H1 (cell line): ENCODE results near the gene PDE9A. TPM values are rescaled to one million over a fixed set of nuclear protein-coding genes. Genes with fewer than 3 reads are reported as not detected.

Experiments used
- CTCF ChIA-PET: fragments of 300-600 bp; sonication (Branson Sonifier 250); formaldehyde crosslinking; loops from one replicate; lab custom pipeline; 2021; ENCODE audit not compliant: partially characterized antibody; lab: Charles Lee
- POLR2A ChIA-PET: fragments of 300-600 bp; sonication (Branson Sonifier 250); formaldehyde crosslinking; loops from one replicate; lab custom pipeline; 2021; ENCODE audit warnings: inconsistent platforms; ENCODE audit not compliant: partially characterized antibody; lab: Charles Lee
- DNase-seq, 2 experiments: peaks; one replicate each; pipeline versions ENCODE4 v3.0.0 to v3.0.0-alpha.2; 2010 to 2022; ENCODE audit warnings: low spot score in 2 of 2, low read depth in 1 of 2, mixed read lengths in 1 of 2
- FAIRE-seq: peaks from 2 replicates; lab custom pipeline; 2011; peaks lifted over from hg19 to GRCh38; lab: Jason Lieb, UNC
- H2AFZ ChIP-seq: 2 replicates; pipeline ENCODE4 v1.8.1; 2012; ENCODE audit warnings: low read length, inconsistent platforms
- H2AK5ac ChIP-seq: 2 replicates; pipeline ENCODE4 v1.6.1; 2013; ENCODE audit warnings: low read depth, low read length
- H2BK120ac ChIP-seq: replicated peaks from 2 replicates; pipeline ENCODE3; 2013; ENCODE audit warnings: low read depth, low read length, inconsistent platforms
- H2BK12ac ChIP-seq: 2 replicates; pipeline ENCODE4 v1.6.1; 2013; ENCODE audit warnings: low read depth, low read length
- H2BK15ac ChIP-seq: 2 replicates; pipeline ENCODE4 v1.6.1; 2013; ENCODE audit warnings: low read length
- H2BK20ac ChIP-seq: 2 replicates; pipeline ENCODE4 v1.6.1; 2013; ENCODE audit warnings: low read length
- H2BK5ac ChIP-seq: 2 replicates; pipeline ENCODE4 v1.6.1; 2013; ENCODE audit warnings: low read depth, low read length
- H3K14ac ChIP-seq: 2 replicates; pipeline ENCODE4 v1.6.1; 2013; ENCODE audit warnings: inconsistent platforms; ENCODE audit not compliant: insufficient read length
- H3K18ac ChIP-seq: 2 replicates; pipeline ENCODE4 v1.6.1; 2013; ENCODE audit warnings: low read length; ENCODE audit errors: extremely low read depth
- H3K23ac ChIP-seq: 2 replicates; pipeline ENCODE4 v1.6.1; 2013; ENCODE audit warnings: inconsistent platforms; ENCODE audit not compliant: insufficient read length
- H3K23me2 ChIP-seq: 2 replicates; pipeline ENCODE4 v1.6.1; 2013; ENCODE audit warnings: low read depth, low read length
- H3K27ac ChIP-seq: 2 replicates; pipeline ENCODE4 v1.6.1; 2011; ENCODE audit warnings: low read depth, low read length, inconsistent platforms
- H3K27me3 ChIP-seq, 4 experiments: replicated peaks in 1 of 4; 1 replicate in 1 of 4; 2 replicates in 3 of 4; pipeline versions ENCODE4 v1.6.1 to v1.8.1; 2011 to 2013; ENCODE audit warnings: low read length in 3 of 4, mild to moderate bottlenecking in 3 of 4, inconsistent platforms in 2 of 4, mixed read lengths in 2 of 4, moderate library complexity in 1 of 4; ENCODE audit not compliant: control insufficient read depth in 3 of 4, insufficient read depth in 3 of 4; ENCODE audit errors: extremely low read depth in 1 of 4
- H3K36me3 ChIP-seq, 4 experiments: 2 replicates each; pipeline versions ENCODE4 v1.6.1 to v1.8.1; 2011 to 2013; ENCODE audit warnings: mild to moderate bottlenecking in 4 of 4, low read length in 3 of 4, moderate library complexity in 2 of 4, control low read depth in 1 of 4, inconsistent platforms in 1 of 4; ENCODE audit not compliant: insufficient read depth in 4 of 4, control insufficient read depth in 2 of 4
- H3K4ac ChIP-seq: replicated peaks from 2 replicates; pipeline ENCODE3; 2013; ENCODE audit warnings: low read length, low read depth, mixed read lengths, inconsistent platforms; ENCODE audit not compliant: insufficient read length
- H3K4me1 ChIP-seq, 4 experiments: replicated peaks in 1 of 4; 1 replicate in 1 of 4; 2 replicates in 3 of 4; pipeline versions ENCODE4 v1.6.1 to v1.8.1; 2011 to 2013; ENCODE audit warnings: low read length in 3 of 4, inconsistent platforms in 2 of 4, mixed read lengths in 1 of 4; ENCODE audit not compliant: insufficient read depth in 4 of 4, control insufficient read depth in 3 of 4
- H3K4me2 ChIP-seq, 2 experiments: 2 replicates each; pipeline versions ENCODE4 v1.6.1 to v1.8.1; 2011 to 2013; ENCODE audit warnings: low read depth in 2 of 2, low read length in 2 of 2, control low read depth in 1 of 2, inconsistent platforms in 1 of 2, mild to moderate bottlenecking in 1 of 2; ENCODE audit not compliant: insufficient read depth in 1 of 2
- H3K4me3 ChIP-seq, 4 experiments: fragments of 200-600, 300-600 bp in 1 of 4; sonication (generic), shearing (Covaris generic), sonication (Bioruptor Twin) in 1 of 4; 2 replicates each; pipeline versions ENCODE4 v1.5.1 to v1.8.1; 2011 to 2016; ENCODE audit warnings: low read length in 4 of 4, low read depth in 3 of 4, control low read depth in 2 of 4, inconsistent platforms in 2 of 4, mild to moderate bottlenecking in 2 of 4, mixed read lengths in 1 of 4, moderate library complexity in 1 of 4; ENCODE audit not compliant: insufficient read depth in 2 of 4; ENCODE audit errors: extremely low read depth in 1 of 4
- H3K56ac ChIP-seq: replicated peaks from 2 replicates; pipeline ENCODE3; 2013; ENCODE audit warnings: low read depth, mild to moderate bottlenecking, mixed read lengths, low read length, inconsistent platforms; ENCODE audit not compliant: insufficient read length
- H3K79me1 ChIP-seq: 2 replicates; pipeline ENCODE4 v1.6.1; 2013; ENCODE audit warnings: low read depth, low read length, control low read depth
- H3K79me2 ChIP-seq, 2 experiments: 2 replicates each; pipeline versions ENCODE4 v1.6.1 to v1.8.1; 2012 to 2013; ENCODE audit warnings: low read length in 2 of 2, mild to moderate bottlenecking in 2 of 2, inconsistent platforms in 1 of 2; ENCODE audit not compliant: insufficient read depth in 2 of 2, control insufficient read depth in 1 of 2
- H3K9ac ChIP-seq, 4 experiments: replicated peaks in 1 of 4; 1 replicate in 1 of 4; 2 replicates in 3 of 4; pipeline versions ENCODE4 v1.6.1 to v1.8.1; 2011 to 2013; ENCODE audit warnings: low read depth in 3 of 4, low read length in 3 of 4, control low read depth in 2 of 4, mild to moderate bottlenecking in 2 of 4, moderate library complexity in 2 of 4, inconsistent platforms in 1 of 4; ENCODE audit errors: extremely low read depth in 1 of 4
- H3K9me3 ChIP-seq, 2 experiments: 2 replicates each; pipeline versions ENCODE4 v1.6.1 to v1.8.1; 2012 to 2013; ENCODE audit warnings: mild to moderate bottlenecking in 2 of 2, moderate library complexity in 2 of 2, control low read depth in 1 of 2, inconsistent platforms in 1 of 2, low read depth in 1 of 2, low read length in 1 of 2, mixed read lengths in 1 of 2; ENCODE audit not compliant: insufficient read depth in 2 of 2
- H4K20me1 ChIP-seq, 2 experiments: replicated peaks in 1 of 2; 2 replicates each; pipeline versions ENCODE3 to v1.8.1; 2011 to 2013; ENCODE audit warnings: inconsistent platforms in 2 of 2, low read length in 2 of 2, mild to moderate bottlenecking in 1 of 2; ENCODE audit not compliant: insufficient read depth in 2 of 2, control insufficient read depth in 1 of 2
- H4K5ac ChIP-seq: 2 replicates; pipeline ENCODE4 v1.6.1; 2013; ENCODE audit warnings: low read length, low read depth, mixed read lengths, inconsistent platforms; ENCODE audit not compliant: insufficient read length
- H4K8ac ChIP-seq: 2 replicates; pipeline ENCODE4 v1.8.0; 2013; ENCODE audit warnings: mild to moderate bottlenecking, moderate library complexity, low read length, inconsistent platforms; ENCODE audit not compliant: insufficient read depth; ENCODE audit errors: extremely low read depth
- H4K91ac ChIP-seq: replicated peaks from 2 replicates; pipeline ENCODE3; 2013; ENCODE audit warnings: low read length, mixed read lengths, inconsistent platforms; ENCODE audit not compliant: insufficient read length
- BACH1 ChIP-seq: IDR thresholded peaks from 2 replicates; pipeline ENCODE4 v1.6.1; 2012; ENCODE audit warnings: low read length, improper control_type of control experiment
- CBX5 ChIP-seq: fragments of 300-800, 300-1000 bp; sonication (generic); IDR thresholded peaks from 2 replicates; pipeline ENCODE4 v1.7.1; 2016; ENCODE audit warnings: antibody characterized with exemption, low read length, low read depth
- EP300 ChIP-seq, 2 experiments: IDR thresholded peaks; 1 replicate in 1 of 2; 2 replicates in 1 of 2; pipeline ENCODE4 v1.6.1; 2011 to 2012; ENCODE audit warnings: low read depth in 2 of 2, low read length in 2 of 2, mild to moderate bottlenecking in 2 of 2, borderline replicate concordance in 1 of 2, inconsistent platforms in 1 of 2, moderate library complexity in 1 of 2
- EZH2 ChIP-seq: fragments of 200-600 bp; sonication (generic); IDR thresholded peaks from 2 replicates; pipeline ENCODE4 v1.7.1; 2012; ENCODE audit warnings: low read depth, mild to moderate bottlenecking, moderate library complexity, low read length, inconsistent platforms; ENCODE audit not compliant: severe bottlenecking
- FOSL1 ChIP-seq: IDR thresholded peaks from 2 replicates; pipeline ENCODE4 v1.6.1; 2011; ENCODE audit warnings: mild to moderate bottlenecking, low read depth, low read length, moderate library complexity; ENCODE audit not compliant: insufficient read depth
- RNF2 ChIP-seq: fragments of 200-900, 300-1000 bp; sonication (generic); IDR thresholded peaks from 2 replicates; pipeline ENCODE4 v1.7.1; 2016; ENCODE audit warnings: borderline replicate concordance, low read depth, mild to moderate bottlenecking, antibody characterized with exemption, low read length; ENCODE audit not compliant: poor library complexity, severe bottlenecking; ENCODE audit errors: missing control alignments
- SRF ChIP-seq: IDR thresholded peaks from 2 replicates; pipeline ENCODE4 v1.6.1; 2011; ENCODE audit warnings: mild to moderate bottlenecking, low read depth, low read length, moderate library complexity
- YY1 ChIP-seq: IDR thresholded peaks from 2 replicates; pipeline ENCODE4 v1.6.1; 2011; ENCODE audit warnings: low read depth, mild to moderate bottlenecking, low read length
- ZNF274 ChIP-seq: IDR thresholded peaks from 2 replicates; pipeline ENCODE4 v1.7.0; 2012; ENCODE audit warnings: low read length, borderline replicate concordance; ENCODE audit errors: extremely low read depth
- WGBS, 2 experiments: shearing (Covaris generic) in 1 of 2; methylation state at CpG; one replicate each; pipeline versions ENCODE4 v1.1.6 to v1.1.7; 2013 to 2015; ENCODE audit warnings: low lambda C conversion rate in 2 of 2, mixed read lengths in 2 of 2, inconsistent platforms in 1 of 2, low coverage in 1 of 2, missing lambda C conversion rate in 1 of 2; ENCODE audit not compliant: insufficient replicate concordance in 2 of 2, insufficient coverage in 1 of 2, insufficient read length in 1 of 2; ENCODE audit errors: extremely low coverage in 1 of 2, missing lambda C conversion rate in 1 of 2; 5-methylcytosine and 5-hydroxymethylcytosine counted together
- polyA plus RNA-seq, 7 experiments: library from polyadenylated mRNA; depleted of rRNA in 3 of 7; stranded (reverse) in 5 of 7; unstranded in 2 of 7; fragments of >200 nt in 5 of 7; fragments of 200-250 nt in 2 of 7; gene quantifications; 1 replicate in 5 of 7; 2 replicates in 1 of 7; 4 replicates in 1 of 7; pipeline versions ENCODE4 v1.2.1 to v1.2.3, GENCODE V29; 2011 to 2013; ENCODE audit warnings: missing spikeins in 2 of 7, mixed read lengths in 2 of 7
- total RNA-seq: library from RNA; stranded (reverse); fragmentation: NEBNext Ultra II Directional; extraction: Animal tissue kit (Norgen Biotek cat#: 25700); gene quantifications from 2 replicates; pipeline ENCODE4 v1.2.1, GENCODE V29; 2021
- TF ChIP-seq, protein P1 (sequence below): IDR thresholded peaks from 2 replicates; pipeline ENCODE4 v1.6.1; 2011; ENCODE audit warnings: low read depth, mild to moderate bottlenecking, low read length; ENCODE audit not compliant: insufficient read depth

PDE9A gene
- total and polyA plus RNA-seq, 2 of the 8 experiments (the other 6 are each of a cell fraction or from before 2014, with no cell fraction given) = 39.2 to 45.9 TPM

DNA sequence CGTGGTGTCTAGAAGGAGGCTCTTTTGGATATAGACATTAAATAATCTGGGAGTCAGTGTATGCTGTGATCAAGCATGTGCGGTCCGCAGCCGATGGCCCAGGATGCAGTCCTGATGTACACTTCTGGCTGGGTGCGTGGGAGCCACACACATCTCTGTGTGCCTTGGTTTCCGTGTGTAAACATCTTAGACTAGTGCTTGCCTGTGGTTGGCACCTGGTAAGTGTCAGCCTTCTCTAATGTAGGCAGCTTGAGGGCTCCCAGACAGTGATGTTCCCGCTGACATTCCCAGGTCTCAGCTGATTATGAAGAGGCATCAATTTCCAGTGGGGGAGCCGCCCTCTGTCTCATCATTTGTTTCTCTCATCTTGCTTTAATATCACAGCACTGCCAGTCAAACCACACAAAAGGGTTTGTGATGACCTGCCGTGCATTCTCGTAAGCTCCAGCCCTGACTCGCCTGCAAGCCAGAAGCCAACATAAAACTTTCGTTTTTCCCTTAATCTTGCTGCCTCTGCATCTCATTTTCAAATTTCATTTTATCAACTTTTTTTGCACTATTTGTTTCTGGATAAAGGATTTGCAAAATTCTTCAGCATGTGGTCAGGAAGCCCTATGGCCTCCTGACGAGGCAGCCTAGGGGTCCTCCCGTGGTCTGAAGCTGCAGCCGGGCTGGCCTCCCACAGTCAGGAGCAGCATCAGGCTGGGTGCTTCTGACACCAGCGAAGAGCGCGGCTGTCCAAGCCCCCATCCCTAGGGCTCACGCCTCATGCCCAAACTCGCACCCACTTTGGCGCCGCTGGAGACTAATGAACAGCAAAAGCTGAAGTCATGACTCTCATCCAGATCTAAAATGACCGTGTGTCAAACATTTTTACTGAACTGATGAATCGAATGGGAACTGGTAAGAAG is 28.1 kb downstream of the PDE9A start:
- Histone ChIP-seq H3K36me3 (peaks cover 0 to 6% (median 0%) of the 10 kb centered on the region in 4 experiments; a peak in 2 of 8 replicates), H3K27ac (no peak overlapping the region), H2BK15ac (no peak overlapping the region), H3K14ac (no peak overlapping the region), H4K8ac (no peak overlapping the region), H4K5ac (no peak overlapping the region), H4K20me1 (peaks cover 9 to 20% of the 10 kb centered on the region in 2 experiments), H2BK12ac (no peak overlapping the region), H2BK20ac (no peak overlapping the region), H3K9ac (no peak overlapping the region), H3K4me3 (no peak overlapping the region), H3K9me3 (no peaks in the 10 kb centered on the region), H3K27me3 (no peaks in the 10 kb centered on the region), H3K4me2 (no peak overlapping the region), H3K79me2 (peaks cover 0 to under 1% of the 10 kb centered on the region in 2 experiments; a peak in 1 of 4 replicates), H3K4ac (no peak overlapping the region), H2AFZ (no peak overlapping the region), H2AK5ac (no peak overlapping the region), H3K18ac (no peak overlapping the region), H4K91ac (no peak overlapping the region), H2BK120ac (no peak overlapping the region), H3K23ac (no peak overlapping the region), H2BK5ac (no peak overlapping the region), H3K79me1 (peaks cover 2% of the 10 kb centered on the region; the same call in 1 of the 2 replicates), H3K4me1 (peaks cover 0 to 6% (median 2%) of the 10 kb centered on the region in 4 experiments; a peak in 4 of 7 replicates), H3K23me2 (no peaks in the 10 kb centered on the region), H3K56ac (no peak overlapping the region)
- FAIRE-seq (no peak), DNase-seq (no peak)
- ChIA-PET CTCF (interaction anchor here (0.7 to 3.4 kb wide), 6 partner anchors 13 to 89 kb away, joined by 3 to 19 read pairs (median 4); partner anchors contain the start of gene PDE9A), POLR2A (interaction anchor here (0.6 kb wide), 1 partner anchor 84 kb away, joined by 4 read pairs; no protein-coding TSS in a partner anchor)
- WGBS, 2 experiments = 91% methylated on average over 24 of the region's 24 CpGs; no CpG with 5 or more reads in 1 of the 2 experiments
- TF ChIP-seq YY1 (no peak), FOSL1 (no peak), RNF2 (no peak), SRF (no peak), EZH2 (no peak), ZNF274 (no peak), CBX5 (no peak), BACH1 (no peak), EP300 (IDR thresholded peaks at IDR 0.05; ENCODE audit: borderline replicate concordance in 1 of 2, low read depth in 2 of 2, low read length in 2 of 2) (no peak)
- TF ChIP-seq, protein P1, sequence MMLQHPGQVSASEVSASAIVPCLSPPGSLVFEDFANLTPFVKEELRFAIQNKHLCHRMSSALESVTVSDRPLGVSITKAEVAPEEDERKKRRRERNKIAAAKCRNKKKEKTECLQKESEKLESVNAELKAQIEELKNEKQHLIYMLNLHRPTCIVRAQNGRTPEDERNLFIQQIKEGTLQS = no peak
